ENCODE results near the gene PREX1.

The PREX1 gene

DNA sequence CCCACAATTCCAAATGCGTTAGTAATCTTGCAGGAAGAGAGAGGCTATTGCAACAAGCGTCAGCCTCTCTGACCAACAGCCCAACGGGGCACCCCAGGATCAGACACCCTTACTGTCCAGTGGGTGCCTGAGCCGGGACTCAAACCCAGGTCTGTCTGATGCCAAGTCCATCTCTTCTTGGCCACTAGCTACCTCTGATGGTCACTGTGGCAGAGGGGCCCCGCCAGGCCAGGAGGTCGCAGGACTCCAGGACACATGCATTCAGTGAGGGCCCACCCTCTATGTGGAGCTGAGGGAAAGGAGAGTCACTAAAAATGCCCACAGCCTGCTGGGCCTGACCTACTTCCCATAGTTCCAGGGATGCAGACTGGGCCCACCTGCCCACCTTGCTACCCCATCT is 83.3 kb downstream of the PREX1 start:
- H3K14ac ChIP-seq (ENCODE audit: low read length in 2 of 2): peak overlapping the region in 1 of 2 experiments; percentile 22
- H2AK5ac ChIP-seq (ENCODE audit: low read length, severe bottlenecking): no peak overlapping the region
- H3K18ac ChIP-seq (ENCODE audit: low read depth in 1 of 2, low read length in 2 of 2): no peak overlapping the region
- no peak overlapping the region for H3K23ac ChIP-seq (ENCODE audit: low read length in 2 of 2)
- peaks cover 7 to 30% of the 10 kb centered on the region in 2 experiments for H3K36me3 ChIP-seq (ENCODE audit: control insufficient read depth in 1 of 2, insufficient read depth in 2 of 2, low read depth in 1 of 2, low read length in 2 of 2)
- H2BK12ac ChIP-seq (ENCODE audit: low read length in 2 of 2): no peak overlapping the region
- H3K4ac ChIP-seq (ENCODE audit: low read depth in 1 of 2, low read length in 2 of 2): no peak overlapping the region
- no peak overlapping the region for H3K9ac ChIP-seq (ENCODE audit: low read length)
- peaks cover 0 to 3% of the 10 kb centered on the region in 2 experiments for H3K27me3 ChIP-seq (ENCODE audit: control insufficient read depth in 1 of 2, insufficient read depth in 1 of 2, low read length in 2 of 2)
- H3K9me3 ChIP-seq (ENCODE audit: control insufficient read depth, low read length): no peaks in the 10 kb centered on the region
- no peak overlapping the region for H3K4me2 ChIP-seq (ENCODE audit: low read length, poor library complexity, severe bottlenecking)
- DNase-seq: no peak
- no peak overlapping the region for H3K27ac ChIP-seq (ENCODE audit: low read length, poor library complexity, severe bottlenecking)
- WGBS: 95% methylated on average over 6 of the region's 6 CpGs
- H3K79me1 ChIP-seq (replicated peaks; ENCODE audit: low read length, poor library complexity, severe bottlenecking): peaks cover 10% of the 10 kb centered on the region
- H3K4me3 ChIP-seq (ENCODE audit: insufficient read depth in 1 of 2, low read depth in 1 of 2, low read length in 2 of 2): no peak overlapping the region
- no peak overlapping the region for H2BK120ac ChIP-seq (ENCODE audit: low read depth, low read length)
- no peak overlapping the region for H2BK15ac ChIP-seq (ENCODE audit: low read depth, poor library complexity, severe bottlenecking)
- no peak overlapping the region for H2AFZ ChIP-seq (ENCODE audit: low read depth, low read length)
- peaks cover 10% of the 10 kb centered on the region for H3K4me1 ChIP-seq (ENCODE audit: control insufficient read depth, insufficient read depth, low read depth, low read length)
- H4K91ac ChIP-seq (ENCODE audit: low read length): no peak overlapping the region
- H2BK5ac ChIP-seq (ENCODE audit: low read depth, low read length, poor library complexity, severe bottlenecking): no peak overlapping the region
- no peak overlapping the region for H4K8ac ChIP-seq (ENCODE audit: low read length)

GRCh38 chr20:48743807-48744206 is 84.0 kb downstream of the PREX1 start:
- no peak overlapping the region for H2BK12ac ChIP-seq (ENCODE audit: low read length in 2 of 2)
- no peaks in the 10 kb centered on the region for H3K9me3 ChIP-seq (ENCODE audit: control insufficient read depth, low read length)
- H3K79me1 ChIP-seq (replicated peaks; ENCODE audit: low read length, poor library complexity, severe bottlenecking): peaks cover 4% of the 10 kb centered on the region
- H3K4ac ChIP-seq (ENCODE audit: low read depth in 1 of 2, low read length in 2 of 2): no peak overlapping the region
- no peak overlapping the region for H2AK5ac ChIP-seq (ENCODE audit: low read length, severe bottlenecking)
- H3K14ac ChIP-seq (ENCODE audit: low read length in 2 of 2): no peak overlapping the region
- H2BK120ac ChIP-seq (ENCODE audit: low read depth, low read length): no peak overlapping the region
- no peak overlapping the region for H2AFZ ChIP-seq (ENCODE audit: low read depth, low read length)
- H3K36me3 ChIP-seq (ENCODE audit: control insufficient read depth in 1 of 2, insufficient read depth in 2 of 2, low read depth in 1 of 2, low read length in 2 of 2): peaks cover 7 to 30% of the 10 kb centered on the region in 2 experiments
- no peak for DNase-seq
- WGBS: 94% methylated on average over 5 of the region's 5 CpGs
- H3K27ac ChIP-seq (ENCODE audit: low read length, poor library complexity, severe bottlenecking): no peak overlapping the region
- no peak overlapping the region for H2BK15ac ChIP-seq (ENCODE audit: low read depth, poor library complexity, severe bottlenecking)
- H3K9ac ChIP-seq (ENCODE audit: low read length): no peak overlapping the region
- H3K18ac ChIP-seq (ENCODE audit: low read depth in 1 of 2, low read length in 2 of 2): no peak overlapping the region
- no peak overlapping the region for H3K23ac ChIP-seq (ENCODE audit: low read length in 2 of 2)
- H2BK5ac ChIP-seq (ENCODE audit: low read depth, low read length, poor library complexity, severe bottlenecking): no peak overlapping the region
- no peak overlapping the region for H4K91ac ChIP-seq (ENCODE audit: low read length)
- H3K4me2 ChIP-seq (ENCODE audit: low read length, poor library complexity, severe bottlenecking): no peak overlapping the region
- H3K4me1 ChIP-seq (ENCODE audit: control insufficient read depth, insufficient read depth, low read depth, low read length): peaks cover 7% of the 10 kb centered on the region
- no peak overlapping the region for H4K8ac ChIP-seq (ENCODE audit: low read length)
- H3K4me3 ChIP-seq (ENCODE audit: insufficient read depth in 1 of 2, low read depth in 1 of 2, low read length in 2 of 2): no peak overlapping the region
- H3K27me3 ChIP-seq (ENCODE audit: control insufficient read depth in 1 of 2, insufficient read depth in 1 of 2, low read length in 2 of 2): peaks cover 0 to 6% of the 10 kb centered on the region in 2 experiments

DNA sequence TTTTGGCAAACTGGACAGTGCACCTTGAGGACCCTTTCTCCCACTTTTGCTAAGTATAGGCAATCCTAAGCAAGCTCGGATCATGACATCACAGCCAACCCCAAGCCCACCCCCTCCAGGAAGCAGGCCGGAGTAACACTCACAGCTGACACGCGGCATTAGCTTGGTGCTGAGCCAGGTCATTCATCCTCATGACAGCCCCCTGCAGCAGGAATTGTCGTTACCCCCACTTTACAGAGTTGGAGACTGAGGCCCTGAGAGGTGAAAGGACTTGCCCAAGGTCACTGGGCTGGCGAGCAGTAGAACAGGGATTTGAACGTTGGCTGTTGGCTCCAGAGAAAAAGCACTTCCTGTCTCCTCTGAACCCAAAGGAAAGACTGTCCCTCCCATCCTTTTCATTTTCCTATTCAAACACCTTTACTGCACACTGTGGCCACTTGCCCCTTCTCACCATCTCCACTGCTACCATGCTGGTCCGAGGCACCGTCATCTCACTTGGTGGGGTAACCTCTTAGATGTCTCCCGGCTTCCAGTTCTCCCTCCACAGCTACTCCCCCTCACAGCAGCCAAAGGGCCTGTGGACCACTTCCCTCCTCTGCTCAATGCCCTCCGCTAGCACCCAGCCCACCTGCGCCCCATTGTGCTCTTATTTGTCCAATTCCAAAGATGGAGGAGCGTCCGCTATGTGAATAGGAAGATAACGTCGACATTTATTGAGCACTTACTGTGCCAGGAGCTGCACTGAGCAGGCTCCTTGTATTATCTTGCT is 84.7 kb downstream of the PREX1 start:
- H3K79me1 ChIP-seq (replicated peaks; ENCODE audit: low read length, poor library complexity, severe bottlenecking): peaks cover 8% of the 10 kb centered on the region
- H3K18ac ChIP-seq (ENCODE audit: low read depth in 1 of 2, low read length in 2 of 2): no peak overlapping the region
- no peak overlapping the region for H3K4me3 ChIP-seq (ENCODE audit: insufficient read depth in 1 of 2, low read depth in 1 of 2, low read length in 2 of 2)
- no peak overlapping the region for H3K14ac ChIP-seq (ENCODE audit: low read length in 2 of 2)
- no peak overlapping the region for H2BK5ac ChIP-seq (ENCODE audit: low read depth, low read length, poor library complexity, severe bottlenecking)
- WGBS: 88% methylated on average over 16 of the region's 16 CpGs
- no peak overlapping the region for H2AK5ac ChIP-seq (ENCODE audit: low read length, severe bottlenecking)
- H3K9ac ChIP-seq (ENCODE audit: low read length): no peak overlapping the region
- peaks cover 0 to 12% of the 10 kb centered on the region in 2 experiments for H3K27me3 ChIP-seq (ENCODE audit: control insufficient read depth in 1 of 2, insufficient read depth in 1 of 2, low read length in 2 of 2)
- H3K23ac ChIP-seq (ENCODE audit: low read length in 2 of 2): no peak overlapping the region
- H3K27ac ChIP-seq (ENCODE audit: low read length, poor library complexity, severe bottlenecking): no peak overlapping the region
- H2BK12ac ChIP-seq (ENCODE audit: low read length in 2 of 2): no peak overlapping the region
- H3K9me3 ChIP-seq (ENCODE audit: control insufficient read depth, low read length): no peaks in the 10 kb centered on the region
- H2BK15ac ChIP-seq (ENCODE audit: low read depth, poor library complexity, severe bottlenecking): no peak overlapping the region
- H3K4me1 ChIP-seq (ENCODE audit: control insufficient read depth, insufficient read depth, low read depth, low read length): peaks cover 12% of the 10 kb centered on the region
- H4K91ac ChIP-seq (ENCODE audit: low read length): no peak overlapping the region
- no peak overlapping the region for H2AFZ ChIP-seq (ENCODE audit: low read depth, low read length)
- H3K36me3 ChIP-seq (ENCODE audit: control insufficient read depth in 1 of 2, insufficient read depth in 2 of 2, low read depth in 1 of 2, low read length in 2 of 2): peaks cover 7 to 30% of the 10 kb centered on the region in 2 experiments
- no peak overlapping the region for H3K4me2 ChIP-seq (ENCODE audit: low read length, poor library complexity, severe bottlenecking)
- H3K4ac ChIP-seq (ENCODE audit: low read depth in 1 of 2, low read length in 2 of 2): no peak overlapping the region
- H2BK120ac ChIP-seq (ENCODE audit: low read depth, low read length): no peak overlapping the region
- no peak for DNase-seq
- no peak overlapping the region for H4K8ac ChIP-seq (ENCODE audit: low read length)

DNA sequence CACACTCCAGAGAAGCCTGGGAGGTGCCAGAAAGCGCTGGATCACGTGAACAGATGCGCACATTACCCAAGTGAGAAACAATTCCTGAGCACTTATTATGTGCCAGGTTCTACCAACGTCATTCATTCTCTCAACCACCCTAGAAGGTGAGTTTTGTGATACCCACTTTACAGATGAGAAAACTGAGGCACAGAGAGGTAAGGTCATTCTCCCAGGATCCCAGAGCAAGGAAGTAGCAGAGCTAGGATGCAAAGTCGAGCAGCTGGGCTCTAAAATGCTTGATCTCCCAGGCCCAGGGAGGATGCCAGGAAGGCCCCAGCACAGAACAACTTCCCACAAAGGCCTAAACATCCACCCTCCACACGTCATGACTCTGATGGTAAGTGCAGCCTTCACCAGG is 85.6 kb downstream of the PREX1 start:
- H3K18ac ChIP-seq (ENCODE audit: low read depth in 1 of 2, low read length in 2 of 2): no peak overlapping the region
- WGBS: 88% methylated on average over 2 of the region's 6 CpGs
- peaks cover 8% of the 10 kb centered on the region for H3K79me1 ChIP-seq (replicated peaks; ENCODE audit: low read length, poor library complexity, severe bottlenecking)
- H3K23ac ChIP-seq (ENCODE audit: low read length in 2 of 2): no peak overlapping the region
- H3K27me3 ChIP-seq (ENCODE audit: control insufficient read depth in 1 of 2, insufficient read depth in 1 of 2, low read length in 2 of 2): peaks cover 0 to 14% of the 10 kb centered on the region in 2 experiments
- H2BK12ac ChIP-seq (ENCODE audit: low read length in 2 of 2): no peak overlapping the region
- H4K91ac ChIP-seq (ENCODE audit: low read length): no peak overlapping the region
- H3K36me3 ChIP-seq (ENCODE audit: control insufficient read depth in 1 of 2, insufficient read depth in 2 of 2, low read depth in 1 of 2, low read length in 2 of 2): peaks cover 7 to 30% of the 10 kb centered on the region in 2 experiments
- H4K8ac ChIP-seq (ENCODE audit: low read length): no peak overlapping the region
- H2BK5ac ChIP-seq (ENCODE audit: low read depth, low read length, poor library complexity, severe bottlenecking): no peak overlapping the region
- peaks cover 11% of the 10 kb centered on the region for H3K4me1 ChIP-seq (ENCODE audit: control insufficient read depth, insufficient read depth, low read depth, low read length)
- DNase-seq: no peak
- H2BK120ac ChIP-seq (ENCODE audit: low read depth, low read length): no peak overlapping the region
- no peak overlapping the region for H3K14ac ChIP-seq (ENCODE audit: low read length in 2 of 2)
- H3K9ac ChIP-seq (ENCODE audit: low read length): no peak overlapping the region
- no peak overlapping the region for H2AK5ac ChIP-seq (ENCODE audit: low read length, severe bottlenecking)
- H2BK15ac ChIP-seq (ENCODE audit: low read depth, poor library complexity, severe bottlenecking): no peak overlapping the region
- H3K4me2 ChIP-seq (ENCODE audit: low read length, poor library complexity, severe bottlenecking): no peak overlapping the region
- no peak overlapping the region for H3K4ac ChIP-seq (ENCODE audit: low read depth in 1 of 2, low read length in 2 of 2)
- H3K9me3 ChIP-seq (ENCODE audit: control insufficient read depth, low read length): no peaks in the 10 kb centered on the region
- H2AFZ ChIP-seq (ENCODE audit: low read depth, low read length): no peak overlapping the region
- no peak overlapping the region for H3K4me3 ChIP-seq (ENCODE audit: insufficient read depth in 1 of 2, low read depth in 1 of 2, low read length in 2 of 2)
- no peak overlapping the region for H3K27ac ChIP-seq (ENCODE audit: low read length, poor library complexity, severe bottlenecking)
